Dendritic cell treated with granulocyte-macrophage colony-stimulating factor and Interleukin-4, amounts not matched to agents 40 ng/mL and 50 ng/mL, for 4 days (primary cell): Measurements from ENCODE around the gene DMPK.
"Not testable (repeated sequence)": the region's sequence is repeated elsewhere in the genome, so short reads cannot be mapped to it uniquely, and the experiment has no call there.

Experiments used
- H3K27ac Mint-ChIP-seq: one replicate; pipeline ENCODE4 v1.8.0; 2022; ENCODE audit warnings: mild to moderate bottlenecking, mixed read lengths
- H3K27me3 Mint-ChIP-seq: one replicate; pipeline ENCODE4 v1.8.0; 2022; ENCODE audit warnings: mild to moderate bottlenecking, mixed read lengths
- H3K36me3 Mint-ChIP-seq: one replicate; pipeline ENCODE4 v1.8.0; 2022; ENCODE audit warnings: low read depth, mixed read lengths
- H3K4me1 Mint-ChIP-seq: one replicate; pipeline ENCODE4 v1.8.0; 2022; ENCODE audit warnings: low read depth, mixed read lengths
- H3K4me3 Mint-ChIP-seq: one replicate; pipeline ENCODE4 v1.8.0; 2022; ENCODE audit warnings: mild to moderate bottlenecking, moderate library complexity, mixed read lengths
- H3K9me3 Mint-ChIP-seq: one replicate; pipeline ENCODE4 v1.8.0; 2022; ENCODE audit warnings: mixed read lengths
- intact Hi-C: fragments of 100-400 bp; cut with micrococcal nuclease; formaldehyde crosslinking; loops from one replicate; pipeline ENCODE4 v1.15.0; 2022

DMPK gene

GRCh38 chr19:45804140-45804958 lies 22.1 kb upstream of the DMPK start:
- Mint-ChIP-seq H3K4me1 (peaks cover 23% of the 10 kb centered on the region), H3K27ac (no peak overlapping the region), H3K9me3 (no peaks in the 10 kb centered on the region), H3K36me3 (no peaks in the 10 kb centered on the region), H3K4me3 (no peak overlapping the region), H3K27me3 (peaks cover 86% of the 10 kb centered on the region)
- intact Hi-C loops: no loop called here

GRCh38 chr19:45801603-45802175 lies 19.4 kb upstream of the DMPK start:
- H3K4me3 Mint-ChIP-seq: no peak overlapping the region
- H3K27ac Mint-ChIP-seq: no peak overlapping the region
- H3K27me3 Mint-ChIP-seq: peaks cover 97% of the 10 kb centered on the region
- peaks cover 25% of the 10 kb centered on the region for H3K4me1 Mint-ChIP-seq
- no peaks in the 10 kb centered on the region for H3K9me3 Mint-ChIP-seq
- H3K36me3 Mint-ChIP-seq: no peaks in the 10 kb centered on the region
- intact Hi-C loops: no loop called here

- intact Hi-C loops: no loop called here
- Mint-ChIP-seq H3K36me3 (no peaks in the 10 kb centered on the region), H3K4me3 (no peak overlapping the region), H3K4me1 (peaks cover 26% of the 10 kb centered on the region), H3K27ac (no peak overlapping the region), H3K27me3 (peaks cover 98% of the 10 kb centered on the region), H3K9me3 (no peaks in the 10 kb centered on the region)
Measured at GRCh38 chr19:45800070-45800553, 17.8 kb upstream of the DMPK start.

DNA sequence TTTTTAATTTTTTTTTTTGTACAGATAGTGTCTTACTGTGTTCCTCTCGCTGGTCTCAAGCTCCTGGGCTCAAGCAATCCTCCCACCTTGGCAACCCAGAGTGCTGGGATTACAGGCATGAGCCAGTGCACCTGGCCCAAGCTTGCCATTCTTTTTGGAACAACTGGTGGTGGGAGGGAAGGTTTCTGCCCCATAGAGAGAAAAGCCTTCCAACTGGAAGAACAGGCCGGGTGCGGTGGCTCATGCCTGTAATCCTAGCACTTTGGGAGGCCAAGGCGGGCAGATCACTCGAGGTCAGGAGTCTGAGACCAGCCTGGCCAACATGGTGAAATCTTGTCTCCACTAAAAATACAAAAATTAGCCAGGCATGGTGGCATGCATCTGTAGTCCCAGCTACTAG lies 17.3 kb upstream of the DMPK start:
- H3K27ac Mint-ChIP-seq: not testable (repeated sequence)

DNA sequence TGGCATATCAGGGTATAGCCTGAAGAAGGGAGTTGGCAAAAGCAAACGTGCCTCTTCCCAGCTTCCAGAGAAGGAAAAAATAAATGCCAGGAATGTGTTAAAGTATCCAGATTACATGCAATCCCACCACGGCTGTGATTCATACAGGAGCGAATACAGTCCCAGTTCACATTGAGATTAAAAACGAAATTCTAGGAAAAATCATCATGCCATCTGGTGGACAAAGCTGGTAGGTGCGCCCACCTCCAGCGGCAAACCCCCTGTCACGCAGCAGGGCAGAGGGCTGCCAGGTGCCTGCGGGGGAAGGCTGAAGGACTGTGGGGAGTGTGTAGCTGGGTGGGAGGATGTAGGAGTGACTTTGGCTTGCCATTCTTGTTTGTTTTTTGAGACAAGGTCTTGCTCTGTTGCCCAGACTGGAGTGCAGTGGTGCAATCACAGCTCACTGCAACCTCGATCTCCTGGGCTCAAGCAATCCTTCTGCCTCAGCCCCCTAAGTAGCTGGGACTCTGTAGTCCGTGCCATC lies 16.8 kb upstream of the DMPK start:
- Mint-ChIP-seq H3K9me3 (no peaks in the 10 kb centered on the region), H3K4me3 (no peak overlapping the region), H3K27me3 (peaks cover 94% of the 10 kb centered on the region), H3K4me1 (peaks cover 35% of the 10 kb centered on the region), H3K27ac (no peak overlapping the region), H3K36me3 (no peaks in the 10 kb centered on the region)
- intact Hi-C loops: loop anchor here (1.0 kb wide), 1 partner anchor 29 kb away; no protein-coding TSS in a partner anchor

More for the DNA sequence above, 17.3 kb upstream of the DMPK start:
- Mint-ChIP-seq H3K4me1 (peaks cover 31% of the 10 kb centered on the region), H3K27me3 (peaks cover 98% of the 10 kb centered on the region)
- intact Hi-C loops: loop anchor here (1.0 kb wide), 1 partner anchor 29 kb away; no protein-coding TSS in a partner anchor
- not testable (repeated sequence) for H3K4me3 Mint-ChIP-seq, H3K9me3 Mint-ChIP-seq, H3K36me3 Mint-ChIP-seq

GRCh38 chr19:45794627-45795026 lies 12.3 kb upstream of the DMPK start:
- intact Hi-C loops: no loop called here
- H3K36me3 Mint-ChIP-seq: peaks cover 20% of the 10 kb centered on the region
- peaks cover 66% of the 10 kb centered on the region for H3K27me3 Mint-ChIP-seq
- H3K9me3 Mint-ChIP-seq: no peaks in the 10 kb centered on the region
- peaks cover 60% of the 10 kb centered on the region for H3K4me1 Mint-ChIP-seq
- H3K27ac Mint-ChIP-seq: peak overlapping the region; percentile 2
- H3K4me3 Mint-ChIP-seq: no peak overlapping the region

GRCh38 chr19:45793876-45794275 lies 11.6 kb upstream of the DMPK start:
- peaks cover 66% of the 10 kb centered on the region for H3K27me3 Mint-ChIP-seq
- H3K27ac Mint-ChIP-seq: peak overlapping the region; percentile 69
- H3K9me3 Mint-ChIP-seq: no peaks in the 10 kb centered on the region
- H3K36me3 Mint-ChIP-seq: peaks cover 27% of the 10 kb centered on the region
- peak overlapping the region; percentile 59 for H3K4me3 Mint-ChIP-seq
- H3K4me1 Mint-ChIP-seq: peaks cover 58% of the 10 kb centered on the region
- intact Hi-C loops: no loop called here

GRCh38 chr19:45793178-45793564 lies 10.9 kb upstream of the DMPK start:
- H3K27me3 Mint-ChIP-seq: peaks cover 66% of the 10 kb centered on the region
- H3K27ac Mint-ChIP-seq: peak overlapping the region; percentile 69
- peaks cover 34% of the 10 kb centered on the region for H3K36me3 Mint-ChIP-seq
- intact Hi-C loops: no loop called here
- no peaks in the 10 kb centered on the region for H3K9me3 Mint-ChIP-seq
- peaks cover 63% of the 10 kb centered on the region for H3K4me1 Mint-ChIP-seq
- H3K4me3 Mint-ChIP-seq: peak overlapping the region; percentile 58

- Mint-ChIP-seq H3K4me3 (peak within 1 kb of the TSS; percentile 85), H3K4me1 (peaks cover 68% of the 10 kb centered on the region), H3K27ac (peak within 1 kb of the TSS; percentile 69), H3K9me3 (no peaks in the 10 kb centered on the region), H3K36me3 (peaks cover 40% of the 10 kb centered on the region), H3K27me3 (peaks cover 66% of the 10 kb centered on the region)
- intact Hi-C loops: no loop called here
Measured at GRCh38 chr19:45792470-45793177, 10.3 kb upstream of the DMPK start, which contains the start of gene DMWD. TSS of gene DMWD (minus strand) at chr19:45792845. CDS start at chr19:45792756, 89 bp downstream.

- Mint-ChIP-seq H3K4me1 (peaks cover 69% of the 10 kb centered on the region), H3K36me3 (peaks cover 47% of the 10 kb centered on the region), H3K27ac (peak overlapping the region; percentile 49), H3K9me3 (no peaks in the 10 kb centered on the region), H3K4me3 (peak overlapping the region; percentile 85), H3K27me3 (peaks cover 68% of the 10 kb centered on the region)
- intact Hi-C loops: no loop called here
Measured at GRCh38 chr19:45791744-45792469, 9.6 kb upstream of the DMPK start.

- Mint-ChIP-seq H3K4me1 (peaks cover 68% of the 10 kb centered on the region), H3K27ac (peak overlapping the region; percentile 49), H3K27me3 (peaks cover 68% of the 10 kb centered on the region), H3K36me3 (peaks cover 57% of the 10 kb centered on the region), H3K9me3 (no peaks in the 10 kb centered on the region), H3K4me3 (peak overlapping the region; percentile 85)
- intact Hi-C loops: no loop called here
Measured at GRCh38 chr19:45790942-45791341, 8.7 kb upstream of the DMPK start.

GRCh38 chr19:45789035-45789786 lies 6.9 kb upstream of the DMPK start:
- H3K4me1 Mint-ChIP-seq: peaks cover 57% of the 10 kb centered on the region
- no peak overlapping the region for H3K4me3 Mint-ChIP-seq
- intact Hi-C loops: no loop called here
- H3K36me3 Mint-ChIP-seq: peaks cover 74% of the 10 kb centered on the region
- peaks cover 71% of the 10 kb centered on the region for H3K27me3 Mint-ChIP-seq
- no peak overlapping the region for H3K27ac Mint-ChIP-seq
- no peaks in the 10 kb centered on the region for H3K9me3 Mint-ChIP-seq

DNA sequence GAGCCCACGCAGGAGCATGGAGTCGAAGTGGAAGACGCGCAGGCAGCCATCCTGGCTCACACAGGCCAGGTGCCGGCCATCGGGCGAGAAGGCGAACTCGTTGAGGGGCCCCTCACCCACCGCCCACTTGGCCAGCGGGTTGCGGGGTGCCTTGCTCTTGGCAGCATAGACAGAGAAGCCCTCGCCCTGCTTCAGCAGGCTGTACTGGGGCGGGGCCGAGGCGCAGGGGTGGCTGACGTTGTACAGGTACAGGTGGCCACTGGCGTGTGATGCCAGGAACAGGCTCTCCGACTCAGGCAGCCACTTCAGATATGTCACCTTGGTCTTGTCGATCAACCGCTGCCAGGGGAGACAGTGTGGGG lies 4.2 kb upstream of the DMPK start:
- intact Hi-C loops: no loop called here
- Mint-ChIP-seq H3K27me3 (peaks cover 86% of the 10 kb centered on the region), H3K4me1 (peaks cover 47% of the 10 kb centered on the region), H3K9me3 (no peaks in the 10 kb centered on the region), H3K4me3 (no peak overlapping the region), H3K36me3 (peaks cover 83% of the 10 kb centered on the region), H3K27ac (no peak overlapping the region)
